ENCODE measurements around the gene PELI2.

Gene PELI2

GRCh38 chr14:56102941-56103340, 15.3 kb upstream of the PELI2 start:
- no peak overlapping the region for H3K27ac ChIP-seq
- no peak for TF ChIP-seq ZFX (IDR thresholded peaks at IDR 0.05; ENCODE audit: borderline replicate concordance)
- no peak for TF ChIP-seq CTCF (IDR thresholded peaks at IDR 0.05)

- H3K27ac ChIP-seq, result no peak overlapping the region
- TF ChIP-seq CTCF (IDR thresholded peaks at IDR 0.05), result no peak
- no peak for TF ChIP-seq ZFX (IDR thresholded peaks at IDR 0.05; ENCODE audit: borderline replicate concordance)
Observed at GRCh38 chr14:56107615-56108014, 10.6 kb upstream of the PELI2 start.

GRCh38 chr14:56108057-56108456, 10.2 kb upstream of the PELI2 start:
- no peak for TF ChIP-seq CTCF (IDR thresholded peaks at IDR 0.05)
- TF ChIP-seq ZFX (IDR thresholded peaks at IDR 0.05; ENCODE audit: borderline replicate concordance), result no peak
- no peak overlapping the region for H3K27ac ChIP-seq

GRCh38 chr14:56112781-56113180, 5.4 kb upstream of the PELI2 start:
- H3K27ac ChIP-seq, result no peak overlapping the region
- TF ChIP-seq CTCF (IDR thresholded peaks at IDR 0.05) (no peak), ZFX (IDR thresholded peaks at IDR 0.05; ENCODE audit: borderline replicate concordance) (no peak)

GRCh38 chr14:56115334-56115870, 2.8 kb upstream of the PELI2 start:
- H3K27ac ChIP-seq, result no peak overlapping the region
- TF ChIP-seq ZFX (IDR thresholded peaks at IDR 0.05; ENCODE audit: borderline replicate concordance) (no peak), CTCF (IDR thresholded peaks at IDR 0.05) (no peak)

- TF ChIP-seq ZFX (IDR thresholded peaks at IDR 0.05; ENCODE audit: borderline replicate concordance), result no peak
- TF ChIP-seq CTCF (IDR thresholded peaks at IDR 0.05), result no peak
- H3K27ac ChIP-seq, result no peak overlapping the region
Observed at GRCh38 chr14:56115976-56116893, 2.0 kb upstream of the PELI2 start.

GRCh38 chr14:56118611-56119181, 485 bp downstream of the PELI2 start:
- H3K27ac ChIP-seq, result no peak overlapping the region
- TF ChIP-seq CTCF (IDR thresholded peaks at IDR 0.05) (no peak), ZFX (IDR thresholded peaks at IDR 0.05; ENCODE audit: borderline replicate concordance) (no peak)

Measured in 22Rv1 (cell line).